Astrocyte (in vitro differentiated cells and primary cell): ENCODE measurements around the gene SLC35G1. TPM values are rescaled to one million over a fixed set of nuclear protein-coding genes. Genes with fewer than 3 reads are reported as not detected.

Experiments used
- DNase-seq: peaks from one replicate; pipeline ENCODE4 v3.0.0-alpha.2; 2010; ENCODE audit warnings: low read depth
- FAIRE-seq: peaks from 2 replicates; lab custom pipeline; 2011; peaks lifted over from hg19 to GRCh38; lab: Jason Lieb, UNC
- H2AFZ ChIP-seq: 2 replicates; pipeline ENCODE4 v1.6.0; 2012; ENCODE audit warnings: low read depth, low read length, inconsistent platforms
- H3K27ac ChIP-seq: 2 replicates; pipeline ENCODE4 v1.5.1; 2011; ENCODE audit warnings: low read depth, low read length, inconsistent platforms
- H3K27me3 ChIP-seq: 2 replicates; pipeline ENCODE4 v1.6.0; 2011; ENCODE audit warnings: low read length, inconsistent platforms; ENCODE audit not compliant: insufficient read depth
- H3K36me3 ChIP-seq: 2 replicates; pipeline ENCODE4 v1.5.1; 2011; ENCODE audit warnings: low read length, inconsistent platforms; ENCODE audit not compliant: insufficient read depth
- H3K4me1 ChIP-seq: 2 replicates; pipeline ENCODE4 v1.5.1; 2011; ENCODE audit warnings: low read length, inconsistent platforms; ENCODE audit not compliant: insufficient read depth
- H3K4me2 ChIP-seq: 2 replicates; pipeline ENCODE4 v1.6.0; 2012; ENCODE audit warnings: low read length, inconsistent platforms
- H3K4me3 ChIP-seq: 2 replicates; pipeline ENCODE4 v1.5.1; 2011; ENCODE audit warnings: low read depth, mild to moderate bottlenecking, low read length, inconsistent platforms; ENCODE audit not compliant: insufficient read depth
- H3K79me2 ChIP-seq: 2 replicates; pipeline ENCODE4 v1.6.0; 2012; ENCODE audit warnings: mild to moderate bottlenecking, low read length, inconsistent platforms; ENCODE audit not compliant: insufficient read depth
- H3K9ac ChIP-seq: 2 replicates; pipeline ENCODE4 v1.6.0; 2012; ENCODE audit warnings: mild to moderate bottlenecking, low read length, inconsistent platforms
- H3K9me3 ChIP-seq: 2 replicates; pipeline ENCODE4 v1.5.1; 2012; ENCODE audit warnings: low read depth, mild to moderate bottlenecking, low read length, inconsistent platforms; ENCODE audit not compliant: insufficient read depth
- H4K20me1 ChIP-seq: 2 replicates; pipeline ENCODE4 v1.6.0; 2012; ENCODE audit warnings: low read length, inconsistent platforms; ENCODE audit not compliant: insufficient read depth
- H3K27ac Mint-ChIP-seq: one replicate; pipeline ENCODE4 v1.8.0; 2021; ENCODE audit warnings: mild to moderate bottlenecking, mixed read lengths; ENCODE audit not compliant: unreplicated experiment
- H3K27me3 Mint-ChIP-seq: one replicate; pipeline ENCODE4 v1.8.0; 2021; ENCODE audit warnings: low read depth, mixed read lengths; ENCODE audit not compliant: unreplicated experiment
- H3K36me3 Mint-ChIP-seq: one replicate; pipeline ENCODE4 v1.8.0; 2021; ENCODE audit warnings: low read depth, mixed read lengths; ENCODE audit not compliant: unreplicated experiment
- H3K4me1 Mint-ChIP-seq: one replicate; pipeline ENCODE4 v1.8.0; 2021; ENCODE audit warnings: low read depth, mixed read lengths; ENCODE audit not compliant: unreplicated experiment
- H3K4me3 Mint-ChIP-seq: one replicate; pipeline ENCODE4 v1.8.0; 2021; ENCODE audit warnings: mild to moderate bottlenecking, moderate library complexity, mixed read lengths; ENCODE audit not compliant: unreplicated experiment
- H3K9me3 Mint-ChIP-seq: one replicate; pipeline ENCODE4 v1.8.0; 2021; ENCODE audit warnings: mild to moderate bottlenecking, mixed read lengths; ENCODE audit not compliant: unreplicated experiment
- EZH2 ChIP-seq: IDR thresholded peaks from 2 replicates; pipeline ENCODE4 v1.6.1; 2012; ENCODE audit warnings: mild to moderate bottlenecking, low read length, inconsistent platforms; ENCODE audit not compliant: insufficient read depth
- total RNA-seq: library from RNA; stranded (reverse); gene quantifications from 2 replicates; pipeline ENCODE4 v1.2.1, GENCODE V29; 2021
- TF ChIP-seq, protein P1 (sequence below): IDR thresholded peaks from 2 replicates; pipeline ENCODE4 v1.5.1; 2011; ENCODE audit warnings: low read depth, mild to moderate bottlenecking, inconsistent platforms, low read length, moderate library complexity; ENCODE audit not compliant: insufficient read depth

SLC35G1 gene
- total RNA-seq, 1 donor from 2014 or later, result 3.5 TPM

- Histone ChIP-seq H3K27me3 (peaks cover 10% of the 10 kb centered on the region), H3K9ac (no peak overlapping the region), H3K27ac (no peak overlapping the region), H3K79me2 (no peaks in the 10 kb centered on the region), H3K36me3 (no peaks in the 10 kb centered on the region), H4K20me1 (no peaks in the 10 kb centered on the region), H3K4me1 (no peaks in the 10 kb centered on the region), H3K4me2 (no peak overlapping the region), H3K9me3 (no peaks in the 10 kb centered on the region), H3K4me3 (no peak overlapping the region), H2AFZ (no peak overlapping the region)
- H3K4me3 Mint-ChIP-seq, result no peak overlapping the region
- H3K4me1 Mint-ChIP-seq, result no peaks in the 10 kb centered on the region
- H3K27ac Mint-ChIP-seq, result no peak overlapping the region
- FAIRE-seq (no peak), DNase-seq (no peak)
- H3K9me3 Mint-ChIP-seq, result no peaks in the 10 kb centered on the region
- H3K27me3 Mint-ChIP-seq, result peaks cover 24% of the 10 kb centered on the region
- TF ChIP-seq EZH2, result no peak
- TF ChIP-seq, protein P1, sequence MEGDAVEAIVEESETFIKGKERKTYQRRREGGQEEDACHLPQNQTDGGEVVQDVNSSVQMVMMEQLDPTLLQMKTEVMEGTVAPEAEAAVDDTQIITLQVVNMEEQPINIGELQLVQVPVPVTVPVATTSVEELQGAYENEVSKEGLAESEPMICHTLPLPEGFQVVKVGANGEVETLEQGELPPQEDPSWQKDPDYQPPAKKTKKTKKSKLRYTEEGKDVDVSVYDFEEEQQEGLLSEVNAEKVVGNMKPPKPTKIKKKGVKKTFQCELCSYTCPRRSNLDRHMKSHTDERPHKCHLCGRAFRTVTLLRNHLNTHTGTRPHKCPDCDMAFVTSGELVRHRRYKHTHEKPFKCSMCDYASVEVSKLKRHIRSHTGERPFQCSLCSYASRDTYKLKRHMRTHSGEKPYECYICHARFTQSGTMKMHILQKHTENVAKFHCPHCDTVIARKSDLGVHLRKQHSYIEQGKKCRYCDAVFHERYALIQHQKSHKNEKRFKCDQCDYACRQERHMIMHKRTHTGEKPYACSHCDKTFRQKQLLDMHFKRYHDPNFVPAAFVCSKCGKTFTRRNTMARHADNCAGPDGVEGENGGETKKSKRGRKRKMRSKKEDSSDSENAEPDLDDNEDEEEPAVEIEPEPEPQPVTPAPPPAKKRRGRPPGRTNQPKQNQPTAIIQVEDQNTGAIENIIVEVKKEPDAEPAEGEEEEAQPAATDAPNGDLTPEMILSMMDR, result no peak
- H3K36me3 Mint-ChIP-seq, result no peaks in the 10 kb centered on the region
These were observed 41.2 kb upstream of the SLC35G1 start for GRCh38 chr10:93852476-93853095.

- Histone ChIP-seq H3K4me3 (no peak overlapping the region), H3K9ac (no peak overlapping the region), H3K36me3 (no peaks in the 10 kb centered on the region), H3K9me3 (no peaks in the 10 kb centered on the region), H3K27me3 (peaks cover 9% of the 10 kb centered on the region), H3K4me1 (no peaks in the 10 kb centered on the region), H3K79me2 (no peaks in the 10 kb centered on the region), H3K27ac (no peak overlapping the region), H4K20me1 (no peaks in the 10 kb centered on the region), H3K4me2 (no peak overlapping the region), H2AFZ (no peak overlapping the region)
- H3K27me3 Mint-ChIP-seq, result peaks cover 25% of the 10 kb centered on the region
- H3K27ac Mint-ChIP-seq, result no peak overlapping the region
- H3K36me3 Mint-ChIP-seq, result no peaks in the 10 kb centered on the region
- TF ChIP-seq, protein P1, result no peak
- TF ChIP-seq EZH2, result no peak
- no peaks in the 10 kb centered on the region for H3K4me1 Mint-ChIP-seq
- H3K9me3 Mint-ChIP-seq, result no peaks in the 10 kb centered on the region
- H3K4me3 Mint-ChIP-seq, result no peak overlapping the region
- no peak for DNase-seq
- no peak for FAIRE-seq
These were observed 38.8 kb upstream of the SLC35G1 start for GRCh38 chr10:93854975-93855374.

DNA sequence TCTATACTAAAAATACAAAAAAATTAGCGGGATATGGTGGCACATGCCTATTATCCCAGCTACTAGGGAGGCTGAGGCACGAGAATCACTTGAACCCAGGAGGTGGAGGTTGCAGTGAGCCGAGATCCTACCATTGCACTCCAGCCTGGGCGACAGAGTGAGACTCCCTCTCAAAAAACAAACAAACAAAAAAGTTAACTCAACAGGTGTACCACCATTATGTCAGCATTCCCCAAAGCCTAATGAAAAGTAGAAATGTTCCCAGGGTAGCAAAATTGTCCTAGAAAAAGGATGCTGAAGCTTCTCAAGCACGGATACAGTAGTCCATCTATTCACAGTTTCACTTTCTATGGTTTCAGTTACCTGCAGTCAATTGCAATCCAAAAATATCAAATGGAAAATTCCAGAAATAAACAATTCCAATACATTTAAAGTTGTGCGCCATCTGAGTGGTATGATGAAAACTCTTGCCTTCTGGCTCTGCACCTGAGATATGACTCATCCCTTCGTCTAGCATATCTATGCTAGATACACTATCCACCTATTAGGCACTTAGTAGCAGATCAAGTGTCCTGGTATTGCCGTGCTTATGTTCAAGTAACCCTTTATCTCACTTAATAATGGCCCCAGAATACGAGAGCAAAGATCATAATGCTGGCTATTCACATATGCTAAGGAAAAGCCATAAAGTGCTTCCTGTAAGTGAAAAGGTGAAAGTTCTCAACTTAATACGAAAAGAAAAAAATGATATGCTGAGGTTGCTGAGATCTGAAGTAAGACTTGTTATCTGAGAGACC lies 37.2 kb upstream of the SLC35G1 start:
- FAIRE-seq (no peak), DNase-seq (no peak)
- Histone ChIP-seq H3K9ac (no peak overlapping the region), H3K9me3 (no peaks in the 10 kb centered on the region), H3K4me3 (no peak overlapping the region), H3K4me1 (no peaks in the 10 kb centered on the region), H3K79me2 (no peaks in the 10 kb centered on the region), H3K27me3 (peaks cover 9% of the 10 kb centered on the region), H4K20me1 (no peaks in the 10 kb centered on the region), H3K36me3 (no peaks in the 10 kb centered on the region), H2AFZ (no peak overlapping the region), H3K4me2 (no peak overlapping the region), H3K27ac (no peak overlapping the region)
- H3K36me3 Mint-ChIP-seq, result no peaks in the 10 kb centered on the region
- H3K9me3 Mint-ChIP-seq, result no peaks in the 10 kb centered on the region
- no peaks in the 10 kb centered on the region for H3K4me1 Mint-ChIP-seq
- peaks cover 19% of the 10 kb centered on the region for H3K27me3 Mint-ChIP-seq
- TF ChIP-seq EZH2, result no peak
- TF ChIP-seq, protein P1, result no peak
- no peak overlapping the region for H3K27ac Mint-ChIP-seq
- no peak overlapping the region for H3K4me3 Mint-ChIP-seq
